D721Med (cell line): ENCODE results near the gene TRIM5.

Source experiments
- DNase-seq: peaks from one replicate; pipeline ENCODE4 v3.0.0; 2011; ENCODE audit warnings: low spot score; ENCODE audit not compliant: insufficient read length
- FAIRE-seq: peaks from 2 replicates; lab custom pipeline; 2011; peaks lifted over from hg19 to GRCh38; lab: Jason Lieb, UNC
- TF ChIP-seq, protein P1 (sequence below): IDR thresholded peaks from 2 replicates; pipeline ENCODE4 v1.5.1; 2012; ENCODE audit warnings: mild to moderate bottlenecking, control low read depth; ENCODE audit not compliant: insufficient read depth; ENCODE audit errors: missing control alignments

TRIM5 gene

GRCh38 chr11:5646139-5646538 is 38.7 kb downstream of the TRIM5 start:
- FAIRE-seq (no peak), DNase-seq (no peak)
- TF ChIP-seq, protein P1, sequence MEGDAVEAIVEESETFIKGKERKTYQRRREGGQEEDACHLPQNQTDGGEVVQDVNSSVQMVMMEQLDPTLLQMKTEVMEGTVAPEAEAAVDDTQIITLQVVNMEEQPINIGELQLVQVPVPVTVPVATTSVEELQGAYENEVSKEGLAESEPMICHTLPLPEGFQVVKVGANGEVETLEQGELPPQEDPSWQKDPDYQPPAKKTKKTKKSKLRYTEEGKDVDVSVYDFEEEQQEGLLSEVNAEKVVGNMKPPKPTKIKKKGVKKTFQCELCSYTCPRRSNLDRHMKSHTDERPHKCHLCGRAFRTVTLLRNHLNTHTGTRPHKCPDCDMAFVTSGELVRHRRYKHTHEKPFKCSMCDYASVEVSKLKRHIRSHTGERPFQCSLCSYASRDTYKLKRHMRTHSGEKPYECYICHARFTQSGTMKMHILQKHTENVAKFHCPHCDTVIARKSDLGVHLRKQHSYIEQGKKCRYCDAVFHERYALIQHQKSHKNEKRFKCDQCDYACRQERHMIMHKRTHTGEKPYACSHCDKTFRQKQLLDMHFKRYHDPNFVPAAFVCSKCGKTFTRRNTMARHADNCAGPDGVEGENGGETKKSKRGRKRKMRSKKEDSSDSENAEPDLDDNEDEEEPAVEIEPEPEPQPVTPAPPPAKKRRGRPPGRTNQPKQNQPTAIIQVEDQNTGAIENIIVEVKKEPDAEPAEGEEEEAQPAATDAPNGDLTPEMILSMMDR = no peak

DNA sequence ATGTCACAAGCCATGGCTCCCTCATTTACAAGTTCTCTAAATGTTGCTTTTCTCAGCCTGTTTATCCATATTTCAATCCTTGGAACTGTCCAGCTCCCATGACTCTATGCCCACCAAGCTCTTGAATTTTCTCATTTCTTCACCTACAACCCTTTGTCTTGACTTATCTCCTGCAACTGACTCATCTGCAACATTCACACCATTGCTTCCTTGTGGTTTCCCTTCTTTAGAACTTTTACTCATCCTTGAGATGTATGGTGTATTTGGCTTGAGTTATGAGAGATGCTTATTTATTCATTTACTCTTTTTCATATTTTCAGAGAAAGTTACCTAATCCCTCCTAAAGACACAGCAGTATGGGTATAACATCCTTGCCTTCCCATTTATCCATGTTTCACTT is 41.3 kb downstream of the TRIM5 start:
- TF ChIP-seq, protein P1 = no peak
- no peak for FAIRE-seq
- DNase-seq = no peak

GRCh38 chr11:5639953-5640352 is 44.9 kb downstream of the TRIM5 start:
- no peak for DNase-seq
- TF ChIP-seq, protein P1 = no peak
- no peak for FAIRE-seq

DNA sequence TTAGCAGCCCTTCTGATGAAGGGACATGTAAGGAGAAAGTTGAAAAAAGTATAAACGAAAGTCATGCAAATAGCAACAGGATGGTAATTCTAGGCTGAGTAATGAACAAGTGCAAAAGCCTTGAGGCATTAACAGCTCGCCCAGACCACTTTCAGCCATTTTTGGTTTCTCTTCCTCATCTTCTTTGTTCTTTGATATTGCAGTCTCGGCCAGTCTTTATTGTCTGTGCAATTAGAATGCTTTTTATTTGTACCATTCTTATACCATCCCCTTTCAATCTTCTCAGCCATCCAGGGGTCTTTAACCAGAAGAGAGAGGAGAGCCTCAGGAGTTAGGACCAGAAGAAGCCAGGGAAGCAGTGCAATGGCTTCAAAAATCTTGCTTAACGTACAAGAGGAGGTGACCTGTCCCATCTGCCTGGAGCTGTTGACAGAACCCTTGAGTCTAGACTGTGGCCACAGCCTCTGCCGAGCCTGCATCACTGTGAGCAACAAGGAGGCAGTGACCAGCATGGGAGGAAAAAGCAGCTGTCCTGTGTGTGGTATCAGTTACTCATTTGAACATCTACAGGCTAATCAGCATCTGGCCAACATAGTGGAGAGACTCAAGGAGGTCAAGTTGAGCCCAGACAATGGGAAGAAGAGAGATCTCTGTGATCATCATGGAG is 52.8 kb downstream of the TRIM5 start:
- TF ChIP-seq, protein P1 = no peak
- DNase-seq (no peak), FAIRE-seq (no peak)

GRCh38 chr11:5631417-5631816 is 53.5 kb downstream of the TRIM5 start:
- no peak for DNase-seq
- TF ChIP-seq, protein P1 = no peak
- FAIRE-seq = no peak

GRCh38 chr11:5626196-5626595 is 58.7 kb downstream of the TRIM5 start:
- FAIRE-seq (no peak), DNase-seq (no peak)
- TF ChIP-seq, protein P1 = no peak

- TF ChIP-seq, protein P1 = no peak
- DNase-seq (no peak), FAIRE-seq (no peak)
Measured at GRCh38 chr11:5625281-5625680, 59.6 kb downstream of the TRIM5 start.
